GM12878 (cell line): ENCODE measurements around the gene POLR1G. TPM values are rescaled to one million over a fixed set of nuclear protein-coding genes. Genes with fewer than 3 reads are reported as not detected.
A peak's percentile ranks its signal among the peaks of the same experiment; 100 is the strongest.

Experiments
- E2F8 ChIP-seq: fragments of 450-650 bp; IDR thresholded peaks from 2 replicates; pipeline ENCODE4 v1.6.1; 2018; ENCODE audit warnings: mild to moderate bottlenecking, low read depth, moderate library complexity; ENCODE audit not compliant: partially characterized antibody
- KAT2A ChIP-seq: conservative IDR thresholded peaks from 2 replicates; pipeline ENCODE4 v1.6.1; 2011; ENCODE audit warnings: low read depth, low read length; ENCODE audit not compliant: control insufficient read depth
- NFIC ChIP-seq: IDR thresholded peaks from 2 replicates; pipeline ENCODE4 v1.6.1; 2012; ENCODE audit warnings: low read depth, mild to moderate bottlenecking, inconsistent platforms, low read length, moderate library complexity
- PAX8 ChIP-seq: fragments of 450-650 bp; IDR thresholded peaks from 2 replicates; pipeline ENCODE4 v1.6.1; 2017; ENCODE audit warnings: mild to moderate bottlenecking, moderate library complexity
- PRDM15 ChIP-seq: fragments of 450-650 bp; formaldehyde crosslinking; IDR thresholded peaks from 2 replicates; pipeline ENCODE4 v1.4.0; 2020; ENCODE audit warnings: mild to moderate bottlenecking, moderate library complexity
- SMAD5 ChIP-seq: IDR thresholded peaks from 2 replicates; pipeline ENCODE4 v1.6.1; 2016; ENCODE audit warnings: antibody characterized with exemption, low read depth
- ZNF384 ChIP-seq: IDR thresholded peaks from 2 replicates; pipeline ENCODE4 v1.6.1; 2012; ENCODE audit warnings: low read depth, mild to moderate bottlenecking, low read length, improper control_type of control experiment, borderline replicate concordance
- polyA plus RNA-seq, 11 experiments: library from polyadenylated mRNA; depleted of rRNA in 4 of 11; unstranded in 6 of 11; stranded (reverse) in 5 of 11; fragments of >200 nt; fragmentation: Nextera tagmentation in 4 of 11; fragmentation: Illumina TruSeq in 1 of 11; extraction: Ambion mirVana in 4 of 11; extraction: Trizol in 1 of 11; gene quantifications; 1 replicate in 1 of 11; 2 replicates in 10 of 11; pipeline versions ENCODE4 v1.2.1 to v1.2.3, GENCODE V29; 2011 to 2016; ENCODE audit warnings: inconsistent platforms in 2 of 11, missing spikeins in 2 of 11, low read depth in 1 of 11
- total RNA-seq, 4 experiments: library from RNA; depleted of rRNA in 3 of 4; stranded (reverse); fragments of >200 nt in 3 of 4; fragmentation: Illumina TruSeq in 1 of 4; extraction: Trizol in 1 of 4; gene quantifications; 2 replicates each; pipeline versions ENCODE4 v1.2.1 to v1.2.3, GENCODE V29; 2013 to 2021
- TF ChIP-seq, protein P1 (sequence below): fragments of 450-650 bp; IDR thresholded peaks from 2 replicates; pipeline ENCODE4 v1.6.1; 2017; ENCODE audit warnings: mild to moderate bottlenecking, moderate library complexity
- TF ChIP-seq, protein P2 (sequence below): IDR thresholded peaks from 2 replicates; pipeline ENCODE4 v1.6.1; 2011; ENCODE audit warnings: borderline replicate concordance, low read depth, mild to moderate bottlenecking, moderate library complexity, low read length; ENCODE audit not compliant: insufficient read depth, poor library complexity, severe bottlenecking
- TF ChIP-seq, protein P3 (sequence below): fragments of 150-350 bp; IDR thresholded peaks from 2 replicates; pipeline ENCODE4 v1.6.1; 2014; ENCODE audit warnings: mild to moderate bottlenecking, low read depth, low read length

POLR1G gene
- total and polyA plus RNA-seq, 10 of the 15 experiments (the other 5 are each of a cell fraction or from before 2014, with no cell fraction given): 2.0 to 30.9 (median 20.5) TPM

- TF ChIP-seq, protein P1, sequence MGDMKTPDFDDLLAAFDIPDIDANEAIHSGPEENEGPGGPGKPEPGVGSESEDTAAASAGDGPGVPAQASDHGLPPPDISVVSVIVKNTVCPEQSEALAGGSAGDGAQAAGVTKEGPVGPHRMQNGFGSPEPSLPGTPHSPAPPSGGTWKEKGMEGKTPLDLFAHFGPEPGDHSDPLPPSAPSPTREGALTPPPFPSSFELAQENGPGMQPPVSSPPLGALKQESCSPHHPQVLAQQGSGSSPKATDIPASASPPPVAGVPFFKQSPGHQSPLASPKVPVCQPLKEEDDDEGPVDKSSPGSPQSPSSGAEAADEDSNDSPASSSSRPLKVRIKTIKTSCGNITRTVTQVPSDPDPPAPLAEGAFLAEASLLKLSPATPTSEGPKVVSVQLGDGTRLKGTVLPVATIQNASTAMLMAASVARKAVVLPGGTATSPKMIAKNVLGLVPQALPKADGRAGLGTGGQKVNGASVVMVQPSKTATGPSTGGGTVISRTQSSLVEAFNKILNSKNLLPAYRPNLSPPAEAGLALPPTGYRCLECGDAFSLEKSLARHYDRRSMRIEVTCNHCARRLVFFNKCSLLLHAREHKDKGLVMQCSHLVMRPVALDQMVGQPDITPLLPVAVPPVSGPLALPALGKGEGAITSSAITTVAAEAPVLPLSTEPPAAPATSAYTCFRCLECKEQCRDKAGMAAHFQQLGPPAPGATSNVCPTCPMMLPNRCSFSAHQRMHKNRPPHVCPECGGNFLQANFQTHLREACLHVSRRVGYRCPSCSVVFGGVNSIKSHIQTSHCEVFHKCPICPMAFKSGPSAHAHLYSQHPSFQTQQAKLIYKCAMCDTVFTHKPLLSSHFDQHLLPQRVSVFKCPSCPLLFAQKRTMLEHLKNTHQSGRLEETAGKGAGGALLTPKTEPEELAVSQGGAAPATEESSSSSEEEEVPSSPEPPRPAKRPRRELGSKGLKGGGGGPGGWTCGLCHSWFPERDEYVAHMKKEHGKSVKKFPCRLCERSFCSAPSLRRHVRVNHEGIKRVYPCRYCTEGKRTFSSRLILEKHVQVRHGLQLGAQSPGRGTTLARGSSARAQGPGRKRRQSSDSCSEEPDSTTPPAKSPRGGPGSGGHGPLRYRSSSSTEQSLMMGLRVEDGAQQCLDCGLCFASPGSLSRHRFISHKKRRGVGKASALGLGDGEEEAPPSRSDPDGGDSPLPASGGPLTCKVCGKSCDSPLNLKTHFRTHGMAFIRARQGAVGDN: no peak
- TF ChIP-seq, protein P2, sequence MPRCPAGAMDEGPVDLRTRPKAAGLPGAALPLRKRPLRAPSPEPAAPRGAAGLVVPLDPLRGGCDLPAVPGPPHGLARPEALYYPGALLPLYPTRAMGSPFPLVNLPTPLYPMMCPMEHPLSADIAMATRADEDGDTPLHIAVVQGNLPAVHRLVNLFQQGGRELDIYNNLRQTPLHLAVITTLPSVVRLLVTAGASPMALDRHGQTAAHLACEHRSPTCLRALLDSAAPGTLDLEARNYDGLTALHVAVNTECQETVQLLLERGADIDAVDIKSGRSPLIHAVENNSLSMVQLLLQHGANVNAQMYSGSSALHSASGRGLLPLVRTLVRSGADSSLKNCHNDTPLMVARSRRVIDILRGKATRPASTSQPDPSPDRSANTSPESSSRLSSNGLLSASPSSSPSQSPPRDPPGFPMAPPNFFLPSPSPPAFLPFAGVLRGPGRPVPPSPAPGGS: peak; percentile 3
- peak; percentile 64 for TF ChIP-seq E2F8
- no peak for TF ChIP-seq ZNF384
- no peak for TF ChIP-seq KAT2A
- no peak for TF ChIP-seq PRDM15 (CRISPR knock-in tag)
- TF ChIP-seq SMAD5: no peak
- TF ChIP-seq, protein P3, sequence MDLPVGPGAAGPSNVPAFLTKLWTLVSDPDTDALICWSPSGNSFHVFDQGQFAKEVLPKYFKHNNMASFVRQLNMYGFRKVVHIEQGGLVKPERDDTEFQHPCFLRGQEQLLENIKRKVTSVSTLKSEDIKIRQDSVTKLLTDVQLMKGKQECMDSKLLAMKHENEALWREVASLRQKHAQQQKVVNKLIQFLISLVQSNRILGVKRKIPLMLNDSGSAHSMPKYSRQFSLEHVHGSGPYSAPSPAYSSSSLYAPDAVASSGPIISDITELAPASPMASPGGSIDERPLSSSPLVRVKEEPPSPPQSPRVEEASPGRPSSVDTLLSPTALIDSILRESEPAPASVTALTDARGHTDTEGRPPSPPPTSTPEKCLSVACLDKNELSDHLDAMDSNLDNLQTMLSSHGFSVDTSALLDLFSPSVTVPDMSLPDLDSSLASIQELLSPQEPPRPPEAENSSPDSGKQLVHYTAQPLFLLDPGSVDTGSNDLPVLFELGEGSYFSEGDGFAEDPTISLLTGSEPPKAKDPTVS: no peak
- no peak for TF ChIP-seq PAX8
- 0 out of 2 replicates have a peak, but pooled peaks have one; percentile 50 for TF ChIP-seq NFIC
Measured at GRCh38 chr19:45406226-45407090, at the start of gene POLR1G (continued).
